ENCODE data around the gene PHACTR1.

DNA sequence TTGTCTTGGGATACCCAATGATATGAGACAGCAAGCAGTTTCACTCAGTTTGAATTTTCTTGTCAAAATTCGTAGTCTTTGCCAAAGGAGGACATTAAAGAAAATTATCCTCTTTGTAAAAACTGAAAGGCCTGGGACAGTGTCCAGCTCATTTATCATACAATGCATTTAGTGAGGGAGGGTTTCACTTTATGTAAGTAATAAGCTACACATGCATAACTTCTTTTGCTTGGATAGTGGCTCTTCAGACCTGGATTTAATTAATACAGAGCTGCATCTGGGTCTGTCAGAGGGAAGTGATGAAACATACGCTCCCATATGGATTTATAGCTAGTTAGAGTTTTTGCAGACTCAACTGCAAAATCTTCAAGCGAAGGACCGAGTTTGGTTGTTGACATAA is 175.6 kb downstream of the PHACTR1 start:
- TF ChIP-seq HDGF (IDR thresholded peaks at IDR 0.05; ENCODE audit: borderline replicate concordance) (no peak), PKNOX1 (IDR thresholded peaks at IDR 0.05) (no peak), FOXK2 (IDR thresholded peaks at IDR 0.05) (no peak), SP1 (IDR thresholded peaks at IDR 0.05) (no peak)
